Measurements from ENCODE around the gene KCMF1.

The KCMF1 gene

GRCh38 chr2:84956334-84957297, 14.3 kb upstream of the KCMF1 start:
- no peak for DNase-seq (ENCODE audit: low read depth in 2 of 2)

DNA sequence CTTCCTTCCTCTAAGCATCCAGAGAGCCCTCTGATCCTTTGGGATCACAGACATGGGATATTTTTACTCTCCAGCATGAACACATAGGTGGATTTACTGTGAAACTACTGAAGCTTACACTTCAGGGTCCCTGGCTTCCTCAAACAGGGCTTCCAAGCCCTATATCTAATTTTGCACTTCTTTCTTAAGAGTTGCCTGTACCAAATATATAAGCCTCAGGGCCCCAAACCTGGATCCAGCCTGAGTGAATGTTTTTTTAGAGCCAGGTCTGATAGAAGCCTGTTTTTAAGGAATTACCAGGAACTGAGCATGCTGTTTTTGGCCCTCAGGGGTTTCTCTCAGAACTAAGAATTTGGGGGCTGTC, 13.2 kb upstream of the KCMF1 start:
- DNase-seq (ENCODE audit: low read depth in 2 of 2), result no peak

DNA sequence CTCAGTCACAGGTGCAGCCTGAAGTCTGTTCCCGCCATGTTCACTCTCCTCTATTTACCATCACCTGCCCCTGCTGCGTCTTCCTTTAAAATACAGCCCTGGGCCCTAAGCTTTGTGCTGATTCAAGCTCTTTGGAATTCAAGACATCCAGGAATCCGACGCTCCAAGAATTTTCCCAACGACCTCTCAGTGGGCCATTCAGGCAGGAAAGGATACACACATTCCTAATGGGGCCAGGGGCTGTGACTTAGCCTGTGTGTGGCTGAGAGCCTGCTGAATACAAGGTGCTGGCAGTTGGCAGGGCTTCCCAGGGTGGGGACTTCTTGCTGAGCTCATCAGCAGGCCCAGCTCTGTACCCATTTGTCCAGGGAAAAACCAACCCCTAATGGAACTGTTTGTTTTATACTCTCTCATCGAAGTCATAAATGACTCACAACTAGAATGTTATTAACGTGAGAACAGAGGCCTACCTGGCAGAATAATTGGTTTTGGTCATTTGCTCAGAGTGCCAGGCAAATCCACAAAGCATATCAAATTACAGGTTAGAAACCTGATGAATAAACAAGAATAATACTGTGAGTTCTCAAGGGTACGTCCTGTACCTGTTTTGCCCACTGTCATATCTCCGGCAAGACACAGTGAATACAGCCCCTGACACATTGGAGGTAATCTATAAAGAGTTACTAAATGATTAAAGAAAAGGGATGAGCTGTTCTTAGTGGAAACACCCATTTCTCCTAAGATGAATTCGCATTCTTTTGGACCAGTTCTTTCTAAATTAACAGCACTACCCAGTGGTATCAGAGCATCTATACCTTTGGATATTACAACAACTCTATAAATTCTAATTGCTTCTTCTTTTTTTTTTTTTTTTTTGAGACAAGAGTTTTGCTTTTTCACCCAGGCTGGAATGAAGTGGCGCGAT, 12.6 kb upstream of the KCMF1 start:
- no peak for DNase-seq (ENCODE audit: low read depth in 2 of 2)

DNA sequence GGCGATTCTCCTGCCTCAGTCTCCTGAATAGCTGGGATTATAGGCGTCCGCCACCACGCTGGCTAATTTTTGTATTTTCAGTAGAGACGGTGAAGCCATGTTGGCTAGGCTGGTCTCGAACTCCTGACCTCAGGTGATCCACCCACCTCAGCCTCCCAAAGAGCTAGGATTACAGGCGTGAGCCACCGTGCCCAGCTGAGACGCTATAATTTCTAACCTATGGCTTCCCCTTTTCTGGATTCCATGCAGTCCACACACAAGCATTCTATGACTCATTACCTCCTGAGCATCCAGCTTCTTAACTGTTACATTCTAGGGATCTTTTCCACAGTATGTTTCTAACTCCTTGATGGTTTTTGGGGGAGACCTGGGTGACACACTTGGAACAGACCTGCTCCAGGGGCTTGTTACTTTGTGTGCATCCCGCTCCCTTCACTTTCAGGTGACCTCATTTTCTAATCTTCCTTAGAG, 11.8 kb upstream of the KCMF1 start:
- no peak for DNase-seq (ENCODE audit: low read depth in 2 of 2)

GRCh38 chr2:84959566-84960506, 11.1 kb upstream of the KCMF1 start:
- DNase-seq (ENCODE audit: low read depth in 2 of 2), result no peak

- no peak for DNase-seq (ENCODE audit: low read depth in 2 of 2)
Measured at GRCh38 chr2:84962917-84963316, 8.0 kb upstream of the KCMF1 start.

- DNase-seq (ENCODE audit: low read depth in 2 of 2), result no peak
Measured at GRCh38 chr2:84963323-84963691, 7.7 kb upstream of the KCMF1 start.

DNA sequence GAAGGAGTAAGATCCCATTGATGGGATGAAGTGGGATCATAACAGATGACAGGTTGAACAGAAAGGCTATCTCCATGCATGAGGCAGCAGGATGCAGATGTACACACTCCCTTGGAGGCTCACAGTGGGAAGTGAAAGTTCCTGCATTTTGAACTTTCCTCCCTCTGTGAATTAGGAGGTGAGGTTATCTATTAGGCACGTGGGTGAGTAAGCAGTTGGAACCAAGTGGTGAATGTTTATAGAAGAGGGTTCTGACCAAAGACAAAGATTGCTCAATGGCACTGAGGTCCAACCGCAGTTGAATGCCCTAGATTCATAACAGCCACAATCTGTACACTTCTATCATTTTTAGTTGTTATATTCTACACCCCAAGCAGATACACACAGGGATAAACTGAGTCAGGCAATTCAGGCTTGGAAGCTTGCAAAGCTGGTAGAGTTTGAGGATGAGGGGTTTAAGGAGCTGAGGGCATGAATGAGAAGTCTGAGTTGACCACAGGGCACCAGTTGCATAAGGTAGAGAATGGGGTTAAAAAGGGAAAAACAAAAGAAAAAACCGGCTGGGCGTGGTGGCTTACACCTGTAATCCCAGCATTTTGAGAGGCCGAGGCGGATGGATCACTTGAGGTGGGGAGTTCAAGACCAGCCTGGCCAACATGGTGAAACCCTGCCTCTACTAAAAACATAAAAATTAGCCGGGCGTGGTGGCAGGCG, 7.1 kb upstream of the KCMF1 start:
- no peak for DNase-seq (ENCODE audit: low read depth in 2 of 2)

DNA sequence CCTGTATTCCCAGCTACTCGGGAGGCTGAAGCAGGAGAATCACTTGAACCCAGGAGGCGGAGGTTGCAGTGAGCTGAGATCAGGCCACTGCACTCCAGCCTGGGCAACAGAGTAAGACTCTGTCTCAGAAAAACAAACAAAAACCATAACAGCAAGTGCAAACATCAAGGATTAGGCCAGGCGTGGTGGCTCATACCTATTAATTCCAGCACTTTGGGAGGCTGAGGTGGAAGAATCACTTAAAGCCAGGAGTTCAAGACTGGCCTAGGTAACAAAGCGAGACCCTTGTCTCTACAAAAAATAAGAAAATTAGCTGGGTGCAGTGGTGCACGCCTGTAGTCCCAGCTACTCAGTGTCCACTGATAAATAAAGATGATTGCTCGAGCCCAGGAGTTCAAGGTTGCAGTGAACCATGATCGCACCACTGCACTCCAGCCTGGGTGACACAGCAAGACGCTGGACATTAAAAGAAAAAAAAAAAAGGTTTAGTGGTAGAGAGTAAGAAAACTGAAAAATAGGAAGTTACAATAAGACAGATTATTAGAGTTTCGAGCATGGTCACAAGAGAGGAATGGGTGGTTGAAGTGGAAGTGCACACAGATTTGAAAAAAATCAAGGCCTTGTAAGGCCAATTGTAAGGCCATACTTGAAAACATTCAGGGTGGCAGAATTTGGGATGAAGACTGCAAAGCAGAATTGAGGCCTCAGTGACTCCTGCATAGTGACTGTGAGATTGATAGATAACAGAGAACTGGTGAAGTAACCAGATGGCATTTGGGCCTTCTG, 6.4 kb upstream of the KCMF1 start:
- DNase-seq (ENCODE audit: low read depth in 2 of 2), result no peak

DNA sequence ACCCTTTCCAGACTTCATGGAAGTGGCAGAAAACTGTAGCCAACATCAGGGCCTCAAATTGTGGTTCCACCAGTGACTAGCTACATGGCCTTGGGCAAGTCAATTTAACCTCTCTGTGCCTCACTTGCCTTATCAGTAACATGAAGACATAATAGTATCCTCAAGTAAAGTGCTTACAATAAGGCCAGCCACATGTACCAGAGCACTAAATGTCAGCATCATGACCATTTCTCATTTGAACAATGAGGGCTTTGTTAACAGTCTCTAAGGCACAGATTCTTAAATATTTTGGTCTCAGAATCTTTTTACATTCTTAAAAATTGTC, 5.8 kb upstream of the KCMF1 start:
- no peak for DNase-seq (ENCODE audit: low read depth in 2 of 2)

- DNase-seq (ENCODE audit: low read depth in 2 of 2), result no peak
Measured at GRCh38 chr2:84965827-84966226, 5.1 kb upstream of the KCMF1 start.

GRCh38 chr2:84966731-84967130, 4.2 kb upstream of the KCMF1 start:
- no peak for DNase-seq (ENCODE audit: low read depth in 2 of 2)

DNA sequence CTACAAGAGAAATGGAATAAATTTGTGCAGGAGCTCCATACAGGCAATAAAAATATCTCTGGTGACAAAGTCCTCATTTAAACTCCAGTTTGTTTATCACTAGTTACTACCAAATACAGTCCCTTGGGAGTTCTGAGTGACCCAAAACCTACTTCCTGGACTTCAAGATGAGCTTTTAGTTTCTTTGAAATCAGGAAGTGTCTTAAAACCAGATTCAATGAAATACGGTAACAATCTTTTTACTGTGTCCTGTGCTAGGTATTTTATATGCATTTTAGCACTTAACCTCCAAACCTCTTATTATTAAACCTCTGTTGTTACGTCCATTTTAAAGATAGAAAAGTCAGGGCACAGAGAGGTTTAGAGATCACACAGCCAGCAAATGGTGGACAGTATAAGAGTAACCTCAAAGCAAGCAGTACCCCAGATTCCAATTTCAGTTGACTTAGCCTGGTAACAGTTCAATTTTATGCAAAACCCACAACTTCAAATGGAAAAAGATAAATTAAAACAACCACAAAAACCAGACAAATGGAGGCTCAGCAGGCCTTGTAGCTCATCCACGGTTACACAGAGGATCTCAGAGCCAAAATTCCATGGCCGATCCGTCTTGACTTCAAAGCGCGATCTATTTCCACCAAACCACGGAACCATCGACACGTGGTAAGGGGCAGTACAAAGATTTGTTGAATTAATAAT, 1.3 kb upstream of the KCMF1 start:
- DNase-seq (ENCODE audit: low read depth in 2 of 2), result no peak

DNA sequence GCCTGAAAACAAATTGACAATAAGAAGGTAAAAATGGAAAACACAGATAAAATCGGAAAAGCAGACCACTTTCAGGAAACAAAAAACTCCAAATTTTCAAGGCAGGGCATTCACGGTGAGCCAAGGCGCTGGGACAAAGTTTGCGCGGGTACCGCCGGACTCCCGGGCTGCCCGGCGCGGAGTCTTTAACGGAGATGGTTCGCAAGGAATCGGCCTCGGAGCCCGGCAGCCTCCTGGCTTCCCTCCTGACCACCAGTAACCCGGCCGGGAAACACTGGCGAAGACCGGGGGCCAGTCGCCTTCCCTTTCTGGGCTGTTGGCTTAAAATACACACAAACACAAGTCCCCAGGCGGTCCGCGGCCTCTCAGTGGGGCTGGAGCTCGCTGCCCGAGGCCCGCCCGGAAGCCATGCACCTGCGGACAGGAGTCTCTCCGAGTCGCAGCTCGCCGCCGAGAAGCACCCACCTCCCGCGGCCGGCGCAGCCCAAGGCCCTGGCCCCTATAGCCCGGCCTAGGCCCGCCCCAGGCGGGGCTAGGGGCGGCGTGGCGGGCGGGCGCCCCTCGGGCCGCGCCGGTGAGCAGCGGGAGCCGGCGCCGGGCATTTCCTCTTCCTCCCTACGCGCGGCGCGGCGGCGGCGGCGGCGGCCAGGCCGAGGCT, 622 bp upstream of the KCMF1 start:
- DNase-seq (ENCODE audit: low read depth in 2 of 2), result peak in 1 of 2 donors; percentile 21

GRCh38 chr2:84971510-84972206, 697 bp downstream of the KCMF1 start:
- DNase-seq (ENCODE audit: low read depth in 2 of 2), result peak; percentile 35 to 52

DNA sequence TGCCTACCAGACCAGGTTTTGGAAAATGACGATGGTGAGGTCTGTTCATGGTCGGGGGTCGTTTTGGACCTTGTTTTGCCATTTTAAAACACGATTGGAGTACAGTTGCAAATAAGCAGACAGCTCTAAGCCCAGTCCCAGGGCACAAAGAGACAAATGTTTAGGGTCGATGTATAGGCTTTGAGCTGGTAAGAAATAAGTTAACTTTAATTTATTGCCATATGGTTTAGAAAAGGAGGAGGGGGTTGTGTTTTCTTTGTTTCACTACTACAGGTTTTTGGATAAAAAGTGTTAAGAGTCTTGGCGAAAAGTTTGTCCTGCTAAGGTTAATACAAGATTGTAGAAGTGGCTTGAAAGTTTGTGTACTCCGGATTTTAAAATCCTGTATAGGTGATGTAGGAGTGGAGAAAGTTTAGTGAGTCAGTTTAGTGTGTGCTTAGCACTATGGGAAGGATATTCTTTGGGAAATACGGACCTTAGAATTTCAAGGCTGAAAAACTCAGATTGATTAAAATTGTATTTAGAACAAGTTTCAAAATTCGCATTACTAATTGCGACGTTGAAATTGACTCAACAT, 1.3 kb downstream of the KCMF1 start:
- no peak for DNase-seq (ENCODE audit: low read depth in 2 of 2)

GRCh38 chr2:84972932-84973331, 2.0 kb downstream of the KCMF1 start:
- no peak for DNase-seq (ENCODE audit: low read depth in 2 of 2)
